Sigmoid colon (tissue), 7 donors: ENCODE measurements around the gene RPL7A. TPM values are rescaled to one million over a fixed set of nuclear protein-coding genes. Genes with fewer than 3 reads are reported as not detected.
A peak's percentile ranks its signal among the peaks of the same experiment; 100 is the strongest.

ENCODE experiments used
- DNase-seq: peaks from one replicate; pipeline ENCODE4 v3.0.0-alpha.2; 2019
- H3K27ac ChIP-seq, 4 donors: fragments of 200-600 bp; sonication (generic); one replicate each; pipeline ENCODE4 v1.5.1; 2016 to 2019; ENCODE audit warnings: mild to moderate bottlenecking in 1 of 4
- H3K27me3 ChIP-seq, 3 donors: fragments of 200-600 bp; sonication (generic); one replicate each; pipeline ENCODE4 v1.5.1; 2019; ENCODE audit warnings: mild to moderate bottlenecking in 1 of 3
- H3K36me3 ChIP-seq, 4 donors: fragments of 200-600 bp; sonication (generic); one replicate each; pipeline ENCODE4 v1.5.1; 2016 to 2019
- H3K4me1 ChIP-seq, 4 donors: fragments of 200-600 bp; sonication (generic); one replicate each; pipeline ENCODE4 v1.5.1; 2017 to 2019
- H3K4me3 ChIP-seq, 4 donors: fragments of 200-600 bp; sonication (generic); one replicate each; pipeline ENCODE4 v1.5.1; 2017 to 2019; ENCODE audit warnings: mild to moderate bottlenecking in 2 of 4, moderate library complexity in 1 of 4
- H3K9me3 ChIP-seq, 4 donors: fragments of 200-600 bp in 3 of 4; sonication (generic) in 3 of 4; one replicate each; pipeline versions ENCODE4 v1.5.1 to v1.6.1; 2013 to 2019
- CTCF ChIP-seq, 4 experiments: fragments of 450-650 bp in 3 of 4; fragments of 200-600 bp in 1 of 4; IDR thresholded peaks; one replicate each; pipeline ENCODE4 v1.5.1; 2016 to 2019; ENCODE audit warnings: antibody characterized with exemption in 4 of 4, mild to moderate bottlenecking in 3 of 4, moderate library complexity in 2 of 4
- EP300 ChIP-seq, 4 donors: sonication (generic); formaldehyde crosslinking; IDR thresholded peaks; one replicate each; pipeline ENCODE4 v1.6.1; 2017; ENCODE audit warnings: antibody characterized with exemption in 4 of 4
- POLR2A ChIP-seq, 2 donors: fragments of 450-650 bp; IDR thresholded peaks; one replicate each; pipeline ENCODE4 v1.6.1; 2016; ENCODE audit warnings: antibody characterized with exemption in 2 of 2, mild to moderate bottlenecking in 2 of 2, moderate library complexity in 2 of 2
- POLR2AphosphoS5 ChIP-seq, 4 donors: sonication (generic); formaldehyde crosslinking; IDR thresholded peaks; one replicate each; pipeline ENCODE4 v1.6.1; 2017; ENCODE audit warnings: antibody characterized with exemption in 4 of 4
- WGBS, 2 donors: extraction: QIAGEN DNeasy Blood & Tissue Kit; methylation state at CpG; one replicate each; pipeline ENCODE4 v1.1.7; 2013; 5-methylcytosine and 5-hydroxymethylcytosine counted together
- intact Hi-C: fragments of 100-400 bp; cut with DNase I; formaldehyde crosslinking; loops from one replicate; pipeline ENCODE4 v1.15.1; 2023
- polyA plus RNA-seq, 3 donors: library from polyadenylated mRNA; stranded (reverse); fragments of 200-250 nt; gene quantifications; one replicate each; pipeline ENCODE4 v1.2.3, GENCODE V29; 2013
- total RNA-seq, 4 donors: library from RNA; depleted of rRNA; stranded (reverse); fragments of >200 nt; gene quantifications; one replicate each; pipeline ENCODE4 v1.1.0, GENCODE V29; 2016
- donor health status: healthy with polysubstance abuse.
- donor health status: Bipolar disorder and iron deficiency.
- donor health status: healthy.

The RPL7A gene
- total and polyA plus RNA-seq, 7 donors, result 2,027 to 4,020 (median 2,494) TPM

DNA sequence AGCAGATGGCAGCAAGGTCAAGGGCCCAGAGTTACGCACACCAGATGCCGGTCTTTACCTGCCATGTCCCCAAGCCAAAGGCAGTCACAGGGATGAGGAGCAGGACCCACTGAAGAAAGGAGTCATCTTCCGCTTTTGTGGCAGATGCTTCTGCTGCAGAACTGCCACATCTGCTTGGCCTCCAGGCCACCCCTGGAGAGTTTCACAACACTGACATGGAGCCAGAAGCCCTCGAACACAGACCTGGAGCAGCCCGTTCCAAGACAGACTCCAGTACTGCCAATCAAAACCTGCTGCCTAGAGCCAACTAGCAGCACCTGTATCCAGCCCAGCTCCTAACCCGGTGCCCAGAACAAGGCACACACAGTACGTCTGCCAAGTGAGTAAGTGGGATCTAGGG, 6.7 kb downstream of the RPL7A start:
- Histone ChIP-seq H3K36me3 (peaks cover 14 to 45% (median 31%) of the 10 kb centered on the region in 4 donors), H3K27me3 (no peaks in the 10 kb centered on the region), H3K4me3 (no peak overlapping the region), H3K27ac (no peak overlapping the region), H3K4me1 (peaks cover 0 to 33% (median 29%) of the 10 kb centered on the region in 4 donors), H3K9me3 (no peaks in the 10 kb centered on the region)
- 91 to 93% methylated on average over 7 of the region's 7 CpGs for whole genome bisulfite sequencing, 2 donors
- intact Hi-C loops, result no loop called here
- TF ChIP-seq CTCF (IDR thresholded peaks at IDR 0.05), result no peak
- TF ChIP-seq EP300 (IDR thresholded peaks at IDR 0.05), result no peak
- no peak for TF ChIP-seq POLR2A (IDR thresholded peaks at IDR 0.05)
- no peak for TF ChIP-seq POLR2AphosphoS5 (IDR thresholded peaks at IDR 0.05)
- no peak for DNase-seq

GRCh38 chr9:133355881-133356357, 7.9 kb downstream of the RPL7A start:
- intact Hi-C loops, result loop anchor here (1.0 kb wide), 1 partner anchor 20 kb away; the partner anchor contains the start of genes STKLD1 and SURF4
- H3K4me1 ChIP-seq, result peaks cover 0 to 31% (median 27%) of the 10 kb centered on the region in 4 donors
- peak overlapping the region; percentile 62 to 86 (median 75) for H3K4me3 ChIP-seq
- peaks cover 2 to 45% (median 26%) of the 10 kb centered on the region in 4 donors for H3K36me3 ChIP-seq
- peak overlapping the region; percentile 69 to 87 (median 78) for H3K27ac ChIP-seq
- H3K27me3 ChIP-seq, result no peaks in the 10 kb centered on the region
- no peaks in the 10 kb centered on the region for H3K9me3 ChIP-seq
- no peak for DNase-seq
- TF ChIP-seq CTCF (IDR thresholded peaks at IDR 0.05), result no peak
- TF ChIP-seq POLR2A (IDR thresholded peaks at IDR 0.05), result no peak
- no peak for TF ChIP-seq EP300 (IDR thresholded peaks at IDR 0.05)
- no peak for TF ChIP-seq POLR2AphosphoS5 (IDR thresholded peaks at IDR 0.05)
- WGBS, 2 donors, result 0% methylated on average over 31 of the region's 31 CpGs

- Histone ChIP-seq H3K36me3 (peaks cover 0 to 45% (median 24%) of the 10 kb centered on the region in 4 donors), H3K27ac (peak within 1 kb of the TSS; percentile 69 to 87 (median 78)), H3K9me3 (no peaks in the 10 kb centered on the region), H3K4me3 (peak within 1 kb of the TSS; percentile 62 to 86 (median 75)), H3K4me1 (peaks cover 0 to 31% (median 27%) of the 10 kb centered on the region in 4 donors), H3K27me3 (no peaks in the 10 kb centered on the region)
- intact Hi-C loops, result loop anchor here (1.0 kb wide), 1 partner anchor 20 kb away; the partner anchor contains the start of genes STKLD1 and SURF4
- TF ChIP-seq CTCF (IDR thresholded peaks at IDR 0.05) (no peak), POLR2AphosphoS5 (IDR thresholded peaks at IDR 0.05) (peak; percentile 53 to 95 (median 86))
- 1% methylated on average over 78 of the region's 78 CpGs for WGBS, 2 donors
- peak; percentile 93 for DNase-seq
Observed at GRCh38 chr9:133356391-133357091, 8.5 kb downstream of the RPL7A start, which contains the start of the genes SURF1 and SURF2. TSS of gene SURF1 (minus strand) at chr9:133356487. CDS start at chr9:133356453, 34 bp downstream. TSS of gene SURF2 (plus strand) at chr9:133356550. CDS start at chr9:133356593, 43 bp downstream.

- Histone ChIP-seq H3K4me3 (no peak overlapping the region), H3K36me3 (peaks cover 0 to 45% (median 21%) of the 10 kb centered on the region in 4 donors), H3K27ac (no peak overlapping the region), H3K4me1 (peaks cover 0 to 31% (median 27%) of the 10 kb centered on the region in 4 donors), H3K27me3 (no peaks in the 10 kb centered on the region), H3K9me3 (no peaks in the 10 kb centered on the region)
- WGBS, 2 donors, result 87 to 92% methylated on average over 14 of the region's 14 CpGs
- DNase-seq, result no peak
- intact Hi-C loops, result no loop called here
- TF ChIP-seq POLR2AphosphoS5 (IDR thresholded peaks at IDR 0.05) (no peak), CTCF (IDR thresholded peaks at IDR 0.05) (no peak), POLR2A (IDR thresholded peaks at IDR 0.05) (no peak), EP300 (IDR thresholded peaks at IDR 0.05) (no peak)
Observed at GRCh38 chr9:133357656-133358055, 9.6 kb downstream of the RPL7A start.
